Measurements from ENCODE around the gene GJB1. TPM values are rescaled to one million over a fixed set of nuclear protein-coding genes. Genes with fewer than 3 reads are reported as not detected.

Gene GJB1
- total RNA-seq, 1 donor from 2014 or later, result 3.9 TPM

DNA sequence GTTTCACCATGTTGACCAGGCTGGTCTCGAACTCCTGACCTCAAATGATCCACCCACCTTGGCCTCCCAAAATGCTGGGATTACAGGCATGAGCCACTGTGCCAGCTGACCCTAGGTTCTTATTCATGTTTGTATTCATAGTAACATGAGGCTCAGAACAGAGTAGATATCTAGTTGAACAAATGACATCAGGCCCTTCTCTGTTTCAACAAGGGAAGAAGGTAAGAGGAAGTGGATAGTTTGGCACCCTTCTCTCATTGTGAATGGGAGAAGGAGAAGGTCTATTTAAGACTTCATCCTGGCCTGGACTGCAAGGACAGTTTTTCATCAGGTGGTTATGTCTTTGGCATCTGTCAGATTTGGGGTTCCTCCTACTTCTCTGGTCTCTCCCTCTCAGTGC lies 13.8 kb downstream of the GJB1 start:
- Mint-ChIP-seq H3K4me3 (no peak overlapping the region), H3K27ac (no peak overlapping the region), H3K4me1 (ENCODE audit: unreplicated experiment) (no peaks in the 10 kb centered on the region), H3K27me3 (no peaks in the 10 kb centered on the region), H3K36me3 (peaks cover 15% of the 10 kb centered on the region), H3K9me3 (peaks cover 5% of the 10 kb centered on the region)
- DNase-seq (ENCODE audit: extremely low spot score, unreplicated experiment), result no peak
- TF ChIP-seq, protein P1, sequence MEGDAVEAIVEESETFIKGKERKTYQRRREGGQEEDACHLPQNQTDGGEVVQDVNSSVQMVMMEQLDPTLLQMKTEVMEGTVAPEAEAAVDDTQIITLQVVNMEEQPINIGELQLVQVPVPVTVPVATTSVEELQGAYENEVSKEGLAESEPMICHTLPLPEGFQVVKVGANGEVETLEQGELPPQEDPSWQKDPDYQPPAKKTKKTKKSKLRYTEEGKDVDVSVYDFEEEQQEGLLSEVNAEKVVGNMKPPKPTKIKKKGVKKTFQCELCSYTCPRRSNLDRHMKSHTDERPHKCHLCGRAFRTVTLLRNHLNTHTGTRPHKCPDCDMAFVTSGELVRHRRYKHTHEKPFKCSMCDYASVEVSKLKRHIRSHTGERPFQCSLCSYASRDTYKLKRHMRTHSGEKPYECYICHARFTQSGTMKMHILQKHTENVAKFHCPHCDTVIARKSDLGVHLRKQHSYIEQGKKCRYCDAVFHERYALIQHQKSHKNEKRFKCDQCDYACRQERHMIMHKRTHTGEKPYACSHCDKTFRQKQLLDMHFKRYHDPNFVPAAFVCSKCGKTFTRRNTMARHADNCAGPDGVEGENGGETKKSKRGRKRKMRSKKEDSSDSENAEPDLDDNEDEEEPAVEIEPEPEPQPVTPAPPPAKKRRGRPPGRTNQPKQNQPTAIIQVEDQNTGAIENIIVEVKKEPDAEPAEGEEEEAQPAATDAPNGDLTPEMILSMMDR (conservative IDR thresholded peaks at IDR 0.05), result no peak

DNA sequence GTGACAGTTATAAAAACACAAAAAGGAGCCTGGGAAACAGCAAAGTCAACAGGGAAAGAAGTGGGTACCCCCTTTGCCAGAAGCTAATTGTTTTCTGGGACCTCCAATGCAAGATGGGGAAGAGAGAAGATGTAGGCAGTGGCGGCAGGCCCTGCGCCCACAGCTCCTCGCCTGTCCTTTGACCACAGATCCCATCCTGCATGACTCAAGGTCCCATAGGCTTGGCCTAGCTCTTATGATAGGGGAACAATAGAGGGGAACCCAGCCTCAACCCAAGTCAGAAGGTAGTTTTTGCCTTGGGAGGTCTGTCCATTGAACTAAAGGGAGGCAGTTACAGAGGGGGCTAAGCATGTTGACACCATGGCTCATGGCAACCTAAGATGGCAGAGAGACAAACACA lies 16.8 kb downstream of the GJB1 start:
- DNase-seq (ENCODE audit: extremely low spot score, unreplicated experiment), result no peak
- Mint-ChIP-seq H3K9me3 (peaks cover 5% of the 10 kb centered on the region), H3K27me3 (no peaks in the 10 kb centered on the region), H3K27ac (no peak overlapping the region), H3K4me3 (no peak overlapping the region), H3K4me1 (ENCODE audit: unreplicated experiment) (no peaks in the 10 kb centered on the region), H3K36me3 (peaks cover 15% of the 10 kb centered on the region)
- TF ChIP-seq, protein P1 (conservative IDR thresholded peaks at IDR 0.05), result no peak

- no peaks in the 10 kb centered on the region for H3K27me3 Mint-ChIP-seq
- peaks cover 20% of the 10 kb centered on the region for H3K36me3 Mint-ChIP-seq
- no peak overlapping the region for H3K4me3 Mint-ChIP-seq
- DNase-seq (ENCODE audit: extremely low spot score, unreplicated experiment), result no peak
- H3K27ac Mint-ChIP-seq, result no peak overlapping the region
- peaks cover 5% of the 10 kb centered on the region for H3K9me3 Mint-ChIP-seq
- TF ChIP-seq, protein P1 (conservative IDR thresholded peaks at IDR 0.05), result no peak
- H3K4me1 Mint-ChIP-seq (ENCODE audit: unreplicated experiment), result no peaks in the 10 kb centered on the region
Measured at GRCh38 chrX:71241301-71241700, 18.3 kb downstream of the GJB1 start.

GRCh38 chrX:71244359-71245128 lies 21.5 kb downstream of the GJB1 start:
- H3K36me3 Mint-ChIP-seq, result peaks cover 19% of the 10 kb centered on the region
- H3K4me3 Mint-ChIP-seq, result no peak overlapping the region
- H3K27ac Mint-ChIP-seq, result no peak overlapping the region
- no peak for DNase-seq (ENCODE audit: extremely low spot score, unreplicated experiment)
- TF ChIP-seq, protein P1 (conservative IDR thresholded peaks at IDR 0.05), result no peak
- H3K9me3 Mint-ChIP-seq, result no peaks in the 10 kb centered on the region
- H3K27me3 Mint-ChIP-seq, result no peaks in the 10 kb centered on the region
- H3K4me1 Mint-ChIP-seq (ENCODE audit: unreplicated experiment), result no peaks in the 10 kb centered on the region

DNA sequence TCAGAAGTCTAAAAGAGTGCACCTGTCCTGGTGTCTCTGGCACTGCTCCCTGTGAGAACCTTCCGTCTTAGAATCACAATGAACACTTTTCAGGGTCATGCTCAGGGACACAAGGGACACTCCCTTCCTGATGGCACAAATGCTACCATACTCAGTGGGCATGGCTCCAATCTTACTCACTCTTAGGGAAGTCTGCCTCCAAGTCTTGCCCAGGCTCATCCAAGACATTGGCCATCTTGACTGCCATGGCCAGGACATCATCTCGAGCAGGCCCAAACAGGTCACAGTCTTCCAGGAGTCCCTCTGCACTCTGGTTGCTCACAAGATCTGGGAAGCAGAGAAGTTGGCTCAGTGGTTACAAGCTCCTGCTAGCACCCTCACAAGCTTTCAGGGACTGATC lies 22.1 kb downstream of the GJB1 start:
- TF ChIP-seq, protein P1 (conservative IDR thresholded peaks at IDR 0.05), result no peak
- DNase-seq (ENCODE audit: extremely low spot score, unreplicated experiment), result no peak
- Mint-ChIP-seq H3K9me3 (no peaks in the 10 kb centered on the region), H3K4me1 (ENCODE audit: unreplicated experiment) (no peaks in the 10 kb centered on the region), H3K27ac (no peak overlapping the region), H3K27me3 (no peaks in the 10 kb centered on the region), H3K36me3 (peaks cover 17% of the 10 kb centered on the region), H3K4me3 (no peak overlapping the region)
